C4-2B (cell line): ENCODE results near the gene PTPRF.

ENCODE experiments used
- ZFX ChIP-seq: fragments of 450-650 bp; IDR thresholded peaks from 2 replicates; pipeline ENCODE4 v1.6.1; 2017
- TF ChIP-seq, protein P1 (sequence below): fragments of 450-650 bp; conservative IDR thresholded peaks from 2 replicates; pipeline ENCODE4 v1.5.1; 2017; ENCODE audit warnings: mild to moderate bottlenecking

DNA sequence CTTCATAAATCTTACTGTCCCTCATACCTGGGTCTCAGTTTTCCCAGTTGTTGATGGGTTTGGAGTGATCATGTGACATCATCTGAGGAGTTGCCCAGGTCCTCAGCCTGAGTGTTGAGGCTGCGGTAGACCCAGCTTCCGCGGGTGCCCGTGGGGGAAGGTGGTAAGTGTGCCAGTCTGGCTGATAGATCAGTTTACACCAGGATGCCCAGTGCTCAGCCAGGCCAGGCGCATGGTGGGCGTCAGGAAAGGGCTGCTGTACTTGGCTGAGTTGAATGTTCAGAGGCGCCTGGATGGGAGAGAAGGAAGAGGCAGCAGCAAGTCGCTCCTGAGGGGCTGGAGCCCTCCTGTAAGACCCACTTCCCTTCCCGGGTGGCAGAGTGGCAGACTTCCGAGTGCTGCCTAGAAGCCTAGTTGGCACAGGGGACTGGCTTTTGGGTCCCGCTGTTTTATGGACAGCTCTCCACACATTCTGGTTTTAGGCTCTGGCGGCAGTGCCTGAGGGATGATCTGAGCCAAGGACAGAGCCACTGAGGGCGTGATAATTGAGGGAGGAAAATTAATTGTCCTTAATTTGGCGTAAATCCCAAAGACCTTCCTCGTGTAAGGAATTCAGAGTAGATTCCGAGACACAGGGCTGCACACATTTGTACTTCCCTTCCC lies 35.8 kb downstream of the PTPRF start:
- TF ChIP-seq, protein P1, sequence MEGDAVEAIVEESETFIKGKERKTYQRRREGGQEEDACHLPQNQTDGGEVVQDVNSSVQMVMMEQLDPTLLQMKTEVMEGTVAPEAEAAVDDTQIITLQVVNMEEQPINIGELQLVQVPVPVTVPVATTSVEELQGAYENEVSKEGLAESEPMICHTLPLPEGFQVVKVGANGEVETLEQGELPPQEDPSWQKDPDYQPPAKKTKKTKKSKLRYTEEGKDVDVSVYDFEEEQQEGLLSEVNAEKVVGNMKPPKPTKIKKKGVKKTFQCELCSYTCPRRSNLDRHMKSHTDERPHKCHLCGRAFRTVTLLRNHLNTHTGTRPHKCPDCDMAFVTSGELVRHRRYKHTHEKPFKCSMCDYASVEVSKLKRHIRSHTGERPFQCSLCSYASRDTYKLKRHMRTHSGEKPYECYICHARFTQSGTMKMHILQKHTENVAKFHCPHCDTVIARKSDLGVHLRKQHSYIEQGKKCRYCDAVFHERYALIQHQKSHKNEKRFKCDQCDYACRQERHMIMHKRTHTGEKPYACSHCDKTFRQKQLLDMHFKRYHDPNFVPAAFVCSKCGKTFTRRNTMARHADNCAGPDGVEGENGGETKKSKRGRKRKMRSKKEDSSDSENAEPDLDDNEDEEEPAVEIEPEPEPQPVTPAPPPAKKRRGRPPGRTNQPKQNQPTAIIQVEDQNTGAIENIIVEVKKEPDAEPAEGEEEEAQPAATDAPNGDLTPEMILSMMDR: no peak
- no peak for TF ChIP-seq ZFX
